ENCODE measurements around the gene ATRAID.

ATRAID gene

GRCh38 chr2:27245626-27246025, 33.8 kb downstream of the ATRAID start:
- Mint-ChIP-seq H3K27me3 (no peaks in the 10 kb centered on the region), H3K27ac (no peak overlapping the region), H3K36me3 (ENCODE audit: low read depth) (peaks cover 21% of the 10 kb centered on the region), H3K4me3 (no peak overlapping the region), H3K9me3 (no peaks in the 10 kb centered on the region), H3K4me1 (peaks cover 1% of the 10 kb centered on the region)
- DNase-seq (no peak), ATAC-seq (no peak)

GRCh38 chr2:27247893-27248292, 36.1 kb downstream of the ATRAID start:
- peaks cover 1% of the 10 kb centered on the region for H3K4me1 Mint-ChIP-seq
- no peaks in the 10 kb centered on the region for H3K9me3 Mint-ChIP-seq
- H3K4me3 Mint-ChIP-seq = no peak overlapping the region
- ATAC-seq = no peak
- no peak for DNase-seq
- no peak overlapping the region for H3K27ac Mint-ChIP-seq
- peaks cover 12% of the 10 kb centered on the region for H3K36me3 Mint-ChIP-seq (ENCODE audit: low read depth)
- peaks cover 2% of the 10 kb centered on the region for H3K27me3 Mint-ChIP-seq

- Mint-ChIP-seq H3K36me3 (ENCODE audit: low read depth) (peaks cover 3% of the 10 kb centered on the region), H3K4me3 (no peak overlapping the region), H3K9me3 (no peaks in the 10 kb centered on the region), H3K27ac (no peak overlapping the region), H3K27me3 (peaks cover 2% of the 10 kb centered on the region), H3K4me1 (peaks cover 1% of the 10 kb centered on the region)
- ATAC-seq (peak; percentile 9), DNase-seq (no peak)
These were observed 37.5 kb downstream of the ATRAID start for GRCh38 chr2:27249159-27249890.

DNA sequence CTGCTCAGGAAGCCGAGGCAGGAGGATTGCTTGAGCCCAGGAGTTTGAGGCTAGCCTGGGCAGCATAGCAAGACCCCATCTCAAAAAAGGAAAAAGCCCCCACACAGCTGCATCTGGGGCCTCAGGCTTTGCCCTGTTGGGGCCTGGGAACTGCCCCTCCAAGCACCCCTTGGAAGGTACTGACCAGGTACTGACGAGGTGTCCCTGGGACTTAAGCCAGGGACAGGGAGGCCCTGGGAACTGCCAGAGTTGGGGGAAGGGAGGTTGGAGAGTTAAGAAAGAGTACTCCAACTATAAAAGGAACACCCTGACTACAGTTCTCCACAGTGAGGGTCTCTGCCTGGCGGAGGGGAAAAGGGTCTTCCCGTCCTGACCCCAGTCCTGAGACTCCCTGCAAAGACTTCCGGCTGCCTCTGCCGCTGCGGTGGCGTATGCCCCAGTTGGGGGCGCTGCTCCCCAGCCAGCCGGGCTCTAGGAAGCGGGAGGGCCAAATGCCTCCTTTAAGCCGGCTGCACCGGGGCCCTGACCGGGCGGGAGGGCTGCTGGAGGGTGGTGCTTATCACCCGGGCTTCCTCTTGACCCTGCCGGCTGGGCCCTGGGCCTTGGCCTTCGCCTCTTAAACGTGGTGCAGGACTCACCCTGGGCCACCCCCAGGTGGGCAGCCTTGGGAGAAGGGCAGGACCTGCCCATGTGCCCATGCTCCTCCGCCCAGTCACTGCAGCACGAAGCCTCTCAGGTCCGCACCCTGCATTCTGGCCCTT, 38.2 kb downstream of the ATRAID start:
- peak; percentile 76 for DNase-seq
- Mint-ChIP-seq H3K4me1 (peaks cover 1% of the 10 kb centered on the region), H3K27me3 (peaks cover 5% of the 10 kb centered on the region)

DNA sequence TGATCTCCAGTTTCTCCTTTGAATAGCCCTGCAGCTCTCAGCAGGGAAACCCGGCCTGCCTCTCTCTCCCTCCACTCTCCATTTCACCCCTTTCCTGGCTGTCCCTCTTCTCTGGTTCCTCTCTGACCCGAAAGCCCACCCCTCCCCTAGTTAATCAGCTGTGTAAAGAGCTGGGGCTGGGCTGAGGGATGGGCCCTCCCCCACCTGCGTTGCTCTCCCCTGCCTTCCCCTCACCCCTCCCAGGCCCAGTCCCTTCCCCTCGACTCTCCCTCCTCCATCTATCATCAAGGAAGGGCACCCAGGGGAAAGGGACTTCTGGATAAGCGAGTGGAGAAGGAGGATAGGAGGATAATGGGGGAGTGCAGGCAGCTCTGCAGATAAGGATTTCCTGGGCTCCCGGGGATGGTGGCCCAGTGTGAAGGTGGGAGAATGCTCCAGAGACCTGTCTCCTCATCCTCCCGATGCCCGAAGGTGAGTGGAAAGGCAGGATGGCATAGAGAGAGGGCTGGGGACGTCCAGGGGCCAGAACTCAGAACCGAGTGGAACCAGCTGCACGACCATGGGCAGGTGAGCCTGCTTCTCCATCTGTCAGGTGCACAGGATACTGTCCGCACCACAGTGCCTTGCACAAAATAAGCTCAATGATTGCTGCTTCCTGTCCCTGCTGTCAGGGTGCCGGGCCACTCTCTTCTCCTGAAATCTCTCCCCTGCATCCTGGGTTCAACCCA, 39.0 kb downstream of the ATRAID start:
- peaks cover 10% of the 10 kb centered on the region for H3K27me3 Mint-ChIP-seq
- no peaks in the 10 kb centered on the region for H3K36me3 Mint-ChIP-seq (ENCODE audit: low read depth)
- no peaks in the 10 kb centered on the region for H3K9me3 Mint-ChIP-seq
- no peak for DNase-seq
- ATAC-seq = no peak
- H3K4me1 Mint-ChIP-seq = peaks cover 1% of the 10 kb centered on the region
- H3K27ac Mint-ChIP-seq = no peak overlapping the region
- H3K4me3 Mint-ChIP-seq = no peak overlapping the region

More for the DNA sequence above, 38.2 kb downstream of the ATRAID start:
- H3K9me3 Mint-ChIP-seq = no peaks in the 10 kb centered on the region
- H3K27ac Mint-ChIP-seq = no peak overlapping the region
- peak; percentile 70 for ATAC-seq
- H3K4me3 Mint-ChIP-seq = no peak overlapping the region
- no peaks in the 10 kb centered on the region for H3K36me3 Mint-ChIP-seq (ENCODE audit: low read depth)

DNA sequence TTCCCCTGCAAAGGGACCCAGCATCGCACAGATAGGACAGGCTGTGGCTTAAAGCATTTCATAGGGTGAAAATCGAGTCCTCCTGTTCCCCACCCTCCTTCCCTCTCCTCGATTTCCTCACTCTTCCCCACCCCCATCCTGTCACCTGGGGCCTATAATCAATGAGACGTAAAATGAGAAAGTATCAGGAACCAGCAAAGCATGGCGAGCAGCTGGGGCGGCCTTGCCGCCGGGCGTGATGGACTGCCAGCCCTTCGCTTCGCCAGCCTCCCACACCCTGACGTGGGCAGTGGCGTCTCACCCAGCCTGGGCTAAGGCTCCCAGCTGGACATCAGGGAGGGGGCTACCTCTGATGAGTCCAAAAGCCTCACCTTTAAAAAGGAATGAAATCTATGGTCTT, 39.9 kb downstream of the ATRAID start:
- Mint-ChIP-seq H3K27ac (no peak overlapping the region), H3K4me3 (no peak overlapping the region), H3K9me3 (no peaks in the 10 kb centered on the region), H3K4me1 (peaks cover 1% of the 10 kb centered on the region), H3K36me3 (ENCODE audit: low read depth) (no peaks in the 10 kb centered on the region), H3K27me3 (peaks cover 10% of the 10 kb centered on the region)
- no peak for ATAC-seq
- no peak for DNase-seq

- no peaks in the 10 kb centered on the region for H3K36me3 Mint-ChIP-seq (ENCODE audit: low read depth)
- H3K4me3 Mint-ChIP-seq = no peak overlapping the region
- peaks cover 23% of the 10 kb centered on the region for H3K27me3 Mint-ChIP-seq
- ATAC-seq (no peak), DNase-seq (no peak)
- H3K9me3 Mint-ChIP-seq = no peaks in the 10 kb centered on the region
- no peak overlapping the region for H3K27ac Mint-ChIP-seq
- peaks cover 1% of the 10 kb centered on the region for H3K4me1 Mint-ChIP-seq
These were observed 43.3 kb downstream of the ATRAID start for GRCh38 chr2:27255187-27255586.

- no peak overlapping the region for H3K4me3 Mint-ChIP-seq
- no peaks in the 10 kb centered on the region for H3K4me1 Mint-ChIP-seq
- H3K9me3 Mint-ChIP-seq = no peaks in the 10 kb centered on the region
- DNase-seq (no peak), ATAC-seq (no peak)
- no peak overlapping the region for H3K27ac Mint-ChIP-seq
- H3K27me3 Mint-ChIP-seq = peaks cover 27% of the 10 kb centered on the region
- H3K36me3 Mint-ChIP-seq (ENCODE audit: low read depth) = no peaks in the 10 kb centered on the region
These were observed 43.8 kb downstream of the ATRAID start for GRCh38 chr2:27255660-27256059.

GRCh38 chr2:27256855-27257454, 45.1 kb downstream of the ATRAID start:
- no peaks in the 10 kb centered on the region for H3K36me3 Mint-ChIP-seq (ENCODE audit: low read depth)
- H3K4me1 Mint-ChIP-seq = peaks cover 4% of the 10 kb centered on the region
- no peak for DNase-seq
- no peak for ATAC-seq
- H3K9me3 Mint-ChIP-seq = no peaks in the 10 kb centered on the region
- H3K27ac Mint-ChIP-seq = no peak overlapping the region
- peaks cover 39% of the 10 kb centered on the region for H3K27me3 Mint-ChIP-seq
- H3K4me3 Mint-ChIP-seq = no peak overlapping the region

GRCh38 chr2:27258051-27258450, 46.2 kb downstream of the ATRAID start:
- Mint-ChIP-seq H3K36me3 (ENCODE audit: low read depth) (no peaks in the 10 kb centered on the region), H3K4me1 (peaks cover 4% of the 10 kb centered on the region), H3K9me3 (no peaks in the 10 kb centered on the region), H3K27ac (no peak overlapping the region), H3K4me3 (no peak overlapping the region), H3K27me3 (peaks cover 37% of the 10 kb centered on the region)
- no peak for ATAC-seq
- no peak for DNase-seq

- DNase-seq (no peak), ATAC-seq (no peak)
- Mint-ChIP-seq H3K4me1 (peaks cover 23% of the 10 kb centered on the region), H3K27ac (no peak overlapping the region), H3K36me3 (ENCODE audit: low read depth) (no peaks in the 10 kb centered on the region), H3K9me3 (no peaks in the 10 kb centered on the region), H3K27me3 (peaks cover 46% of the 10 kb centered on the region), H3K4me3 (peak overlapping the region; percentile 57)
These were observed 49.5 kb downstream of the ATRAID start for GRCh38 chr2:27261241-27261925.

GRCh38 chr2:27261926-27262298, 50.1 kb downstream of the ATRAID start:
- ATAC-seq (no peak), DNase-seq (no peak)
- peaks cover 23% of the 10 kb centered on the region for H3K4me1 Mint-ChIP-seq
- peak overlapping the region; percentile 57 for H3K4me3 Mint-ChIP-seq
- no peak overlapping the region for H3K27ac Mint-ChIP-seq
- H3K27me3 Mint-ChIP-seq = peaks cover 46% of the 10 kb centered on the region
- H3K9me3 Mint-ChIP-seq = no peaks in the 10 kb centered on the region
- no peaks in the 10 kb centered on the region for H3K36me3 Mint-ChIP-seq (ENCODE audit: low read depth)

DNA sequence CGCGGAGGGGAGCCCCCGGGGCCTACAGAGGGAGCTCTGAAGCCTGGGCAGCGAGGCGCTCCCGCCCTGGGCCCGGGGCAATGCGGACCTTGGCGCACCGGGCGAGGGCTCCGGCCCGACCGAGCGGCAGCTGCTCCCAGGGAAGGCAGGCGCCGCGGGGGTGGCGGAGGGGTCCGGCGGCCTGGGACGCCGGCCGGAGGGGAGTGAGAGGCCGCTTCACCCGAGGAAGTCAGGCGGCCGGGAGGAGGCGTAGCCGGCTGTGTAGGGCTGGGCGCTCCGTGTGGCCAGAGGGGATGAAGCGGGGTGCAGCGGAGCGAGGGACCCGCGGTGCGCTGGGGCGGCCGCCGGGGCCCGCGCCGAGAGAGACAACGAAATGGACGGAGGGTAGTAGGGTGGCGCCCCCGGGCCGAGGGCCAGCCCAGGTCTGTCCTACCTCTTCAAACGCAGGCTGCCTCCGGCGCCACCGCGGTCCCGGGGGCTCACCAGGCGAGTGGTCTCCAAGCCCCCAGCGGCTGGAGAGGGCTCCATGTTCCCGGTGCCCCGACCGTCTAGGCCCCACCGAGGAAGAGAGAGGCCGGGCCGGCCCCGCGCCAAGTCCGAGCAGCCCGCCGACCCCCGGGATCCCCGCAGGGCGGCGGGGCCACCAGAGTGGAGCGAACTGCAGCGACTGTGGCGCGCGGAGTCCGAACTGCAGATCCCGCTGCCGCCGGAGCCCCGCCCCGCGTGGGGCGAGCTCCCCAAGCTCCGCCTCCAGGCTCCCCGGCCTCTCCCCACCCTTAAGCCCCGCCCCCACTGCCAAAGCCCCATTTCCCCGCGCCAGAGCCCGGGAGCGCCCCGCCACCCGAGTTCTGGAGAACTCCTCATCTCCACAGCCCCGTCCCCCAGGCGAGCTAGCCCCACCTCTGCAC, 50.8 kb downstream of the ATRAID start, which contains the start of gene SLC30A3:
SLC30A3 (minus strand) TSS at position 669 of the 908 bp plus-strand sequence; CDS start at position 528, 141 bp downstream.
- Mint-ChIP-seq H3K27ac (no peak within 1 kb of the TSS), H3K9me3 (no peaks in the 10 kb centered on the region)
- peak; percentile 47 for ATAC-seq

More for the DNA sequence above, 50.8 kb downstream of the ATRAID start, which contains the start of gene SLC30A3:
- peak; percentile 67 for DNase-seq
- H3K27me3 Mint-ChIP-seq = peaks cover 46% of the 10 kb centered on the region
- no peaks in the 10 kb centered on the region for H3K36me3 Mint-ChIP-seq (ENCODE audit: low read depth)
- peaks cover 23% of the 10 kb centered on the region for H3K4me1 Mint-ChIP-seq
- peak within 1 kb of the TSS; percentile 72 for H3K4me3 Mint-ChIP-seq

Measured in activated naive CD8-positive, alpha-beta T cell treated with anti-CD3 and anti-CD28 coated beads, Interleukin-2, amount 50 U/mL, for 24 hours (primary cell).